HepG2 (cell line): ENCODE data around the gene CES3.

Source experiments
- AKNA ChIP-seq: sonication (generic); formaldehyde crosslinking; IDR thresholded peaks from 2 replicates; pipeline ENCODE4 v1.4.0; 2020; ENCODE audit warnings: missing genetic modification reagents, borderline replicate concordance
- EP300 ChIP-seq, 3 experiments: sonication (generic) in 1 of 3; formaldehyde crosslinking in 1 of 3; IDR thresholded peaks; 2 replicates each; pipeline versions ENCODE4 v1.5.1 to v1.6.1; 2011 to 2020; ENCODE audit warnings: low read depth in 2 of 3, low read length in 2 of 3, borderline replicate concordance in 1 of 3, improper control_type of control experiment in 1 of 3, mild to moderate bottlenecking in 1 of 3, missing genetic modification reagents in 1 of 3, moderate library complexity in 1 of 3
- FOXK1 ChIP-seq: sonication (generic); formaldehyde crosslinking; IDR thresholded peaks from 2 replicates; pipeline ENCODE4 v1.4.0; 2020; ENCODE audit warnings: low read depth, missing genetic modification reagents, borderline replicate concordance
- MXD3 ChIP-seq: IDR thresholded peaks from 2 replicates; pipeline ENCODE4 v1.6.1; 2016; ENCODE audit warnings: mild to moderate bottlenecking, missing biosample characterization, missing genetic modification reagents
- POLR2A ChIP-seq, 2 experiments: IDR thresholded peaks; 2 replicates each; pipeline ENCODE4 v1.6.1; 2011; ENCODE audit warnings: low read depth in 2 of 2, low read length in 2 of 2, mild to moderate bottlenecking in 1 of 2, moderate library complexity in 1 of 2; ENCODE audit not compliant: insufficient read depth in 1 of 2
- PTBP1 ChIP-seq: fragments of 200-400 bp; formaldehyde crosslinking; IDR thresholded peaks from 2 replicates; pipeline ENCODE4 v1.6.1; 2018; ENCODE audit warnings: low read length, low read depth; ENCODE audit not compliant: poor library complexity, severe bottlenecking
- SMC3 ChIP-seq: IDR thresholded peaks from 2 replicates; pipeline ENCODE4 v1.6.1; 2011; ENCODE audit warnings: low read length, improper control_type of control experiment
- TBP ChIP-seq: sonication (generic); formaldehyde crosslinking; IDR thresholded peaks from 2 replicates; pipeline ENCODE4 v1.5.0; 2020; ENCODE audit warnings: missing genetic modification reagents
- YY1 ChIP-seq: IDR thresholded peaks from 2 replicates; pipeline ENCODE4 v1.6.1; 2011; ENCODE audit warnings: low read length, low read depth, moderate library complexity, mild to moderate bottlenecking; ENCODE audit not compliant: insufficient read depth, insufficient replicate concordance
- ZFP1 ChIP-seq: IDR thresholded peaks from 2 replicates; pipeline ENCODE4 v1.6.1; 2016
- ZFP37 ChIP-seq: sonication (generic); formaldehyde crosslinking; IDR thresholded peaks from 2 replicates; pipeline ENCODE4 v1.4.0; 2020; ENCODE audit warnings: missing genetic modification reagents, borderline replicate concordance
- ZNF18 ChIP-seq: sonication (generic); formaldehyde crosslinking; IDR thresholded peaks from 2 replicates; pipeline ENCODE4 v1.8.0; 2022; ENCODE audit warnings: mild to moderate bottlenecking, missing genetic modification reagents; ENCODE audit not compliant: insufficient replicate concordance
- ZNF3 ChIP-seq: IDR thresholded peaks from 2 replicates; pipeline ENCODE4 v1.7.0; 2017; ENCODE audit warnings: inconsistent platforms
- TF ChIP-seq, protein P1 (sequence below): sonication (generic); formaldehyde crosslinking; IDR thresholded peaks from 2 replicates; pipeline ENCODE4 v1.5.0; 2020; ENCODE audit warnings: mild to moderate bottlenecking, missing genetic modification reagents, moderate library complexity

DNA sequence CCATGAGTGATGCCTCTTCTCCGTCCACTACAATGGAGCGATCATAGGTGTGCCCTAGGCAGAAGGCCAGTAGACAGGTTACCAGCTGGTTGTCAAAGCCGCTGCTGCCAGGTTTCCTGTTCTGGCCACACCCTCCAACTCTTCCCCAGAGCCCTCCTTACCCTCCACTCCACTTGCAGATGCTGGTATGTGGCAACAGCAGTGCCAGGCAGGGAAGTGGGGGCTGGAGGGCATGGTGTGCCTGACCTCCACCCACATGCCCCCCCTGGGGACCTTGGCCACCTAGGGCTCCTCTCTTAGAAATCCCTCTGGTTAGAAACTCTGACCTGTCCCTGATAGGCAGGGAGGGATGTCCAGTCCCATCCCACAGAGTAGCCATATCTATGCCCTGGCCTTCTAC lies 37.2 kb upstream of the CES3 start:
- TF ChIP-seq SMC3 (no peak), YY1 (no peak), ZNF3 (CRISPR knock-in tag) (no peak), MXD3 (CRISPR knock-in tag) (no peak), EP300 (IDR thresholded peaks at IDR 0.05; ENCODE audit: low read depth in 2 of 2, low read length in 2 of 2) (no peak), EP300 (CRISPR knock-in tag; IDR thresholded peaks at IDR 0.05; ENCODE audit: borderline replicate concordance) (no peak), ZNF18 (CRISPR knock-in tag) (no peak), TBP (CRISPR knock-in tag) (no peak), POLR2A (IDR thresholded peaks at IDR 0.05; ENCODE audit: insufficient read depth in 1 of 2, low read depth in 2 of 2, low read length in 2 of 2) (no peak), ZFP1 (CRISPR knock-in tag) (no peak), AKNA (CRISPR knock-in tag) (no peak), FOXK1 (no peak), ZFP37 (CRISPR knock-in tag) (no peak), PTBP1 (no peak)
- TF ChIP-seq, protein P1, sequence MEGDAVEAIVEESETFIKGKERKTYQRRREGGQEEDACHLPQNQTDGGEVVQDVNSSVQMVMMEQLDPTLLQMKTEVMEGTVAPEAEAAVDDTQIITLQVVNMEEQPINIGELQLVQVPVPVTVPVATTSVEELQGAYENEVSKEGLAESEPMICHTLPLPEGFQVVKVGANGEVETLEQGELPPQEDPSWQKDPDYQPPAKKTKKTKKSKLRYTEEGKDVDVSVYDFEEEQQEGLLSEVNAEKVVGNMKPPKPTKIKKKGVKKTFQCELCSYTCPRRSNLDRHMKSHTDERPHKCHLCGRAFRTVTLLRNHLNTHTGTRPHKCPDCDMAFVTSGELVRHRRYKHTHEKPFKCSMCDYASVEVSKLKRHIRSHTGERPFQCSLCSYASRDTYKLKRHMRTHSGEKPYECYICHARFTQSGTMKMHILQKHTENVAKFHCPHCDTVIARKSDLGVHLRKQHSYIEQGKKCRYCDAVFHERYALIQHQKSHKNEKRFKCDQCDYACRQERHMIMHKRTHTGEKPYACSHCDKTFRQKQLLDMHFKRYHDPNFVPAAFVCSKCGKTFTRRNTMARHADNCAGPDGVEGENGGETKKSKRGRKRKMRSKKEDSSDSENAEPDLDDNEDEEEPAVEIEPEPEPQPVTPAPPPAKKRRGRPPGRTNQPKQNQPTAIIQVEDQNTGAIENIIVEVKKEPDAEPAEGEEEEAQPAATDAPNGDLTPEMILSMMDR (CRISPR knock-in tag) = no peak
